Type B pancreatic cell (in vitro differentiated cells): ENCODE data around the gene VANGL2. TPM values are rescaled to one million over a fixed set of nuclear protein-coding genes. Genes with fewer than 3 reads are reported as not detected.
"Not testable (repeated sequence)": the region's sequence is repeated elsewhere in the genome, so short reads cannot be mapped to it uniquely, and the experiment has no call there.

Experiments used
- DNase-seq: peaks from one replicate; pipeline ENCODE4 v3.0.0; 2021; ENCODE audit warnings: mixed read lengths; ENCODE audit not compliant: unreplicated experiment; ENCODE audit errors: extremely low spot score
- H3K27ac Mint-ChIP-seq: 2 replicates; pipeline ENCODE4 v1.8.0; 2021; ENCODE audit warnings: mild to moderate bottlenecking, mixed read lengths
- H3K27me3 Mint-ChIP-seq: 2 replicates; pipeline ENCODE4 v1.8.0; 2021; ENCODE audit warnings: mixed read lengths
- H3K36me3 Mint-ChIP-seq: 2 replicates; pipeline ENCODE4 v1.8.0; 2021; ENCODE audit warnings: mixed read lengths
- H3K4me1 Mint-ChIP-seq: one replicate; pipeline ENCODE4 v1.8.0; 2021; ENCODE audit warnings: mixed read lengths; ENCODE audit not compliant: unreplicated experiment
- H3K4me3 Mint-ChIP-seq: 2 replicates; pipeline ENCODE4 v1.8.0; 2021; ENCODE audit warnings: mild to moderate bottlenecking, mixed read lengths
- H3K9me3 Mint-ChIP-seq: 2 replicates; pipeline ENCODE4 v1.8.0; 2021; ENCODE audit warnings: mixed read lengths
- CTCF ChIP-seq: fragments of 200-600 bp; sonication (generic); conservative IDR thresholded peaks from 2 replicates; pipeline ENCODE4 v1.5.0; 2021; ENCODE audit warnings: antibody characterized with exemption, mild to moderate bottlenecking
- total RNA-seq: library from RNA; stranded (reverse); gene quantifications from 2 replicates; pipeline ENCODE4 v1.2.1, GENCODE V29; 2021; ENCODE audit warnings: low replicate concordance

The VANGL2 gene
- total RNA-seq, 1 donor from 2014 or later: 67.3 TPM

GRCh38 chr1:160376525-160377131, 23.7 kb upstream of the VANGL2 start:
- no peaks in the 10 kb centered on the region for H3K36me3 Mint-ChIP-seq
- peak; percentile 93 for TF ChIP-seq CTCF
- peak overlapping the region; percentile 23 for H3K27ac Mint-ChIP-seq
- peak; percentile 31 for DNase-seq
- H3K4me1 Mint-ChIP-seq: peaks cover 13% of the 10 kb centered on the region
- H3K4me3 Mint-ChIP-seq: no peak overlapping the region
- H3K9me3 Mint-ChIP-seq: no peaks in the 10 kb centered on the region
- H3K27me3 Mint-ChIP-seq: peaks cover 22% of the 10 kb centered on the region

- Mint-ChIP-seq H3K27me3 (peaks cover 22% of the 10 kb centered on the region), H3K9me3 (no peaks in the 10 kb centered on the region), H3K4me3 (no peak overlapping the region), H3K36me3 (no peaks in the 10 kb centered on the region), H3K27ac (no peak overlapping the region), H3K4me1 (peaks cover 13% of the 10 kb centered on the region)
- peak; percentile 29 for DNase-seq
- TF ChIP-seq CTCF: no peak
Measured at GRCh38 chr1:160377585-160378206, 22.7 kb upstream of the VANGL2 start.

GRCh38 chr1:160384812-160385211, 15.6 kb upstream of the VANGL2 start:
- not testable (repeated sequence) for H3K27ac Mint-ChIP-seq, H3K36me3 Mint-ChIP-seq, H3K9me3 Mint-ChIP-seq, H3K4me3 Mint-ChIP-seq, DNase-seq, H3K4me1 Mint-ChIP-seq
- H3K27me3 Mint-ChIP-seq: peaks cover 28% of the 10 kb centered on the region

GRCh38 chr1:160388406-160388805, 12.0 kb upstream of the VANGL2 start:
- not testable (repeated sequence) for DNase-seq, H3K27ac Mint-ChIP-seq, H3K36me3 Mint-ChIP-seq, H3K4me3 Mint-ChIP-seq, H3K9me3 Mint-ChIP-seq, H3K4me1 Mint-ChIP-seq
- H3K27me3 Mint-ChIP-seq: peaks cover 31% of the 10 kb centered on the region

DNA sequence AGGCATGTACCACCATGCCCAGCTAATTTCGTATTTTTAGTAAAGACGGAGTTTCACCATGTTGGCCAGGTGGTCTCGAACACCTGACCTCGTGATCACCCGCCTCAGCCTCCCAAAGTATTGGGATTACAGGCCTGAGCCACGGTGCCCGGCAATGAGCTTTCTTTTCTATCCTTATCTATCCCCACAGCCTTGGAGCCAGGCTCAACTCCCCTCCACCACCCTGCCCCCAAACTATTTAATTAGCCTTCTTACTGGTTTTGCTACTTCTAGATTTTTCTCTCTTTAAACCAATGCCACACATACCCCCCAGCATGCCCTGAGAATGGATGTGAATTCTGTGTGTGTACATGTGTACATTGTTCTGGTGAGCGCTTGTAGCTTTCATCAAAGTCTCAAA, 5.7 kb upstream of the VANGL2 start:
- DNase-seq: no peak
- no peaks in the 10 kb centered on the region for H3K36me3 Mint-ChIP-seq
- H3K9me3 Mint-ChIP-seq: no peaks in the 10 kb centered on the region
- H3K27me3 Mint-ChIP-seq: peaks cover 9% of the 10 kb centered on the region
- peaks cover 9% of the 10 kb centered on the region for H3K4me1 Mint-ChIP-seq
- H3K4me3 Mint-ChIP-seq: no peak overlapping the region
- no peak overlapping the region for H3K27ac Mint-ChIP-seq
- TF ChIP-seq CTCF: no peak

DNA sequence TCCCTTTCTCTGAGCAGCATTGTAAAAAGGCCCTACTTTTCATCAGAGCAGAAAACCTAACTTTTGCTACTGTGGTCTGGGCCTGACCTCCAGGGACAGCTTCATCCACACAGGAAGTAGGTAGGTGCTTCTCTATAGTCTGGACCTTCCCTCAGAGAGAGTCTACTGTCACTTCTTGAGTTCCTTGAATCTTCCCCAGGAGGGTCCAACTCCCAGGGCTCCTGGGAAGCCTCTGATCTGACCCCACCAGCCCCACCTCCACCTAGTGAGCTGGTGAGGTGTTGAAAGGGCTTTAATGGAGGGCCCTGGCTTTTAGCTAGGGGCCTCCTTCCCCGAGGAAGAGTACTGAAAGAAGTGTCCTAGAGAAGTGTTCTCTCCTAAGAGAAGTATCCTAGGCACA, 2.7 kb upstream of the VANGL2 start:
- no peak for DNase-seq
- Mint-ChIP-seq H3K4me1 (peaks cover 23% of the 10 kb centered on the region), H3K27ac (no peak overlapping the region), H3K9me3 (no peaks in the 10 kb centered on the region), H3K36me3 (no peaks in the 10 kb centered on the region), H3K4me3 (no peak overlapping the region), H3K27me3 (peaks cover 5% of the 10 kb centered on the region)
- no peak for TF ChIP-seq CTCF
